ENCODE results near the gene TTLL9. TPM values are rescaled to one million over a fixed set of nuclear protein-coding genes. Genes with fewer than 3 reads are reported as not detected.

TTLL9 gene
- polyA plus RNA-seq, 3 donors: 0.21 TPM; not detected in 2

- Histone ChIP-seq H3K79me2 (ENCODE audit: insufficient read depth, low read length) (no peaks in the 10 kb centered on the region), H3K4me1 (ENCODE audit: control insufficient read depth in 1 of 2, insufficient read depth in 2 of 2, low read length in 2 of 2) (no peaks in the 10 kb centered on the region), H2AFZ (ENCODE audit: insufficient read depth, low read depth, low read length, poor library complexity, severe bottlenecking) (no peak overlapping the region), H3K27me3 (ENCODE audit: control insufficient read depth in 2 of 2, insufficient read depth in 2 of 2, low read length in 2 of 2) (peaks cover 0 to 18% of the 10 kb centered on the region in 2 donors), H4K20me1 (ENCODE audit: insufficient read depth, low read length) (no peaks in the 10 kb centered on the region), H3K9me3 (replicated peaks in 1 of 2; ENCODE audit: control insufficient read depth in 1 of 2, insufficient read depth in 1 of 2, low read length in 2 of 2) (no peaks in the 10 kb centered on the region), H3K27ac (ENCODE audit: low read depth in 1 of 2, low read length in 2 of 2) (no peak overlapping the region), H3K4me3 (replicated peaks in 1 of 3; ENCODE audit: low read depth in 2 of 3, low read length in 3 of 3) (no peak overlapping the region), H3K9ac (ENCODE audit: insufficient read depth, low read length, poor library complexity, severe bottlenecking) (no peak overlapping the region), H3K4me2 (replicated peaks; ENCODE audit: extremely low read depth, low read length, poor library complexity, severe bottlenecking) (no peak overlapping the region), H3K36me3 (replicated peaks in 1 of 2; ENCODE audit: control insufficient read depth in 1 of 2, insufficient read depth in 2 of 2, low read length in 2 of 2) (no peaks in the 10 kb centered on the region)
- H3K27ac Mint-ChIP-seq: no peak overlapping the region
- H3K36me3 Mint-ChIP-seq: no peaks in the 10 kb centered on the region
- intact Hi-C loops (cut with micrococcal nuclease): no loop called here
- H3K4me3 Mint-ChIP-seq: peak overlapping the region in 1 of 2 donors; percentile 39
- no peak for TF ChIP-seq CTCF (IDR thresholded peaks at IDR 0.05)
- peaks cover 18 to 28% (median 23%) of the 10 kb centered on the region in 3 donors for H3K27me3 Mint-ChIP-seq (ENCODE audit: low read depth in 3 of 3)
- peaks cover 0 to 2% (median 0%) of the 10 kb centered on the region in 7 donors for H3K9me3 Mint-ChIP-seq
- no peak for DNase-seq
- H3K4me1 Mint-ChIP-seq: no peaks in the 10 kb centered on the region
- WGBS (ENCODE audit: insufficient coverage): 76% methylated on average over 26 of the region's 32 CpGs
Observed at GRCh38 chr20:31848088-31848999, 22.1 kb upstream of the TTLL9 start.

- peak overlapping the region in 1 of 2 donors; percentile 17 for H3K4me3 Mint-ChIP-seq
- Histone ChIP-seq H3K4me2 (replicated peaks; ENCODE audit: extremely low read depth, low read length, poor library complexity, severe bottlenecking) (no peak overlapping the region), H3K79me2 (ENCODE audit: insufficient read depth, low read length) (no peaks in the 10 kb centered on the region), H3K9me3 (replicated peaks in 1 of 2; ENCODE audit: control insufficient read depth in 1 of 2, insufficient read depth in 1 of 2, low read length in 2 of 2) (no peaks in the 10 kb centered on the region), H3K36me3 (replicated peaks in 1 of 2; ENCODE audit: control insufficient read depth in 1 of 2, insufficient read depth in 2 of 2, low read length in 2 of 2) (no peaks in the 10 kb centered on the region), H3K4me3 (replicated peaks in 1 of 3; ENCODE audit: low read depth in 2 of 3, low read length in 3 of 3) (no peak overlapping the region), H3K27me3 (ENCODE audit: control insufficient read depth in 2 of 2, insufficient read depth in 2 of 2, low read length in 2 of 2) (peaks cover 0 to 18% of the 10 kb centered on the region in 2 donors), H2AFZ (ENCODE audit: insufficient read depth, low read depth, low read length, poor library complexity, severe bottlenecking) (no peak overlapping the region), H3K27ac (ENCODE audit: low read depth in 1 of 2, low read length in 2 of 2) (no peak overlapping the region), H3K4me1 (ENCODE audit: control insufficient read depth in 1 of 2, insufficient read depth in 2 of 2, low read length in 2 of 2) (no peaks in the 10 kb centered on the region), H3K9ac (ENCODE audit: insufficient read depth, low read length, poor library complexity, severe bottlenecking) (no peak overlapping the region), H4K20me1 (ENCODE audit: insufficient read depth, low read length) (no peaks in the 10 kb centered on the region)
- H3K4me1 Mint-ChIP-seq: no peaks in the 10 kb centered on the region
- no peak for DNase-seq
- H3K27ac Mint-ChIP-seq: no peak overlapping the region
- intact Hi-C loops (cut with micrococcal nuclease): no loop called here
- no peak for TF ChIP-seq CTCF (IDR thresholded peaks at IDR 0.05)
- WGBS (ENCODE audit: insufficient coverage): 53% methylated on average over 36 of the region's 45 CpGs
- H3K9me3 Mint-ChIP-seq: peaks cover 0 to 2% (median 0%) of the 10 kb centered on the region in 7 donors
- no peaks in the 10 kb centered on the region for H3K36me3 Mint-ChIP-seq
- H3K27me3 Mint-ChIP-seq (ENCODE audit: low read depth in 3 of 3): peaks cover 19 to 28% (median 23%) of the 10 kb centered on the region in 3 donors
Observed at GRCh38 chr20:31849306-31849930, 21.0 kb upstream of the TTLL9 start.

Data from CD14-positive monocyte (primary cell).